HepG2 (cell line): ENCODE results near the gene SMAD1. TPM values are rescaled to one million over a fixed set of nuclear protein-coding genes. Genes with fewer than 3 reads are reported as not detected.

Experiments used
- AGO2 ChIP-seq: fragments of 200-400 bp; formaldehyde crosslinking; optimal IDR thresholded peaks from 2 replicates; pipeline ENCODE3; 2017; ENCODE audit warnings: mild to moderate bottlenecking, low read depth, low read length, moderate library complexity
- ARNT2 ChIP-seq: sonication (generic); formaldehyde crosslinking; IDR thresholded peaks from 2 replicates; pipeline ENCODE4 v1.8.0; 2022; ENCODE audit warnings: mild to moderate bottlenecking, low read depth, missing genetic modification reagents, moderate library complexity
- CENPX ChIP-seq: sonication (generic); formaldehyde crosslinking; IDR thresholded peaks from 2 replicates; pipeline ENCODE4 v1.9.0; 2021; ENCODE audit warnings: mild to moderate bottlenecking, missing genetic modification reagents, moderate library complexity
- GMEB1 ChIP-seq: sonication (generic); formaldehyde crosslinking; IDR thresholded peaks from 2 replicates; pipeline ENCODE4 v1.5.1; 2020; ENCODE audit warnings: missing genetic modification reagents, mild to moderate bottlenecking, borderline replicate concordance
- KMT2B ChIP-seq: IDR thresholded peaks from 2 replicates; pipeline ENCODE4 v1.6.1; 2016; ENCODE audit warnings: missing genetic modification reagents, missing compliant biosample characterization
- SRSF4 ChIP-seq: fragments of 200-400 bp; formaldehyde crosslinking; IDR thresholded peaks from one replicate; pipeline ENCODE4 v1.6.1; 2018; ENCODE audit warnings: mild to moderate bottlenecking, low read depth, low read length, moderate library complexity; ENCODE audit not compliant: poor library complexity, severe bottlenecking
- SRY ChIP-seq: sonication (generic); formaldehyde crosslinking; IDR thresholded peaks from 2 replicates; pipeline ENCODE4 v1.8.0; 2022; ENCODE audit warnings: mild to moderate bottlenecking, missing genetic modification reagents
- ZFP90 ChIP-seq: sonication (generic); formaldehyde crosslinking; IDR thresholded peaks from 2 replicates; pipeline ENCODE4 v1.8.0; 2022; ENCODE audit warnings: missing genetic modification reagents, mild to moderate bottlenecking, inconsistent platforms, borderline replicate concordance
- ZNF740 ChIP-seq: sonication (generic); formaldehyde crosslinking; IDR thresholded peaks from 2 replicates; pipeline ENCODE4 v1.4.0; 2020; ENCODE audit warnings: missing genetic modification reagents
- ZNF883 ChIP-seq: sonication (generic); formaldehyde crosslinking; IDR thresholded peaks from 2 replicates; pipeline ENCODE4 v1.5.1; 2020; ENCODE audit warnings: mild to moderate bottlenecking, missing genetic modification reagents; ENCODE audit errors: not compliant biosample characterization
- polyA plus RNA-seq, 8 experiments: library from polyadenylated mRNA; depleted of rRNA in 3 of 8; stranded (reverse) in 7 of 8; unstranded in 1 of 8; fragments of >200 nt; fragmentation: Illumina TruSeq in 4 of 8; extraction: Trizol in 4 of 8; gene quantifications; 2 replicates each; pipeline versions ENCODE4 v1.2.1 to v1.2.3, GENCODE V29; 2011 to 2016; ENCODE audit warnings: low read depth in 4 of 8, missing spikeins in 1 of 8, mixed read lengths in 1 of 8; ENCODE audit not compliant: insufficient read depth in 1 of 8
- total RNA-seq, 5 experiments: library from RNA; depleted of rRNA; stranded (reverse); fragments of >200 nt; fragmentation: Illumina TruSeq; extraction: Trizol; gene quantifications; 2 replicates each; pipeline ENCODE4 v1.2.3, GENCODE V29; 2016; ENCODE audit warnings: low read depth in 1 of 5
- TF ChIP-seq, protein P1 (sequence below): sonication (generic); formaldehyde crosslinking; IDR thresholded peaks from 2 replicates; pipeline ENCODE4 v1.9.0; 2021; ENCODE audit warnings: missing genetic modification reagents, borderline replicate concordance

The SMAD1 gene
- total and polyA plus RNA-seq, 2 of the 13 experiments (the other 11 are each of a cell fraction or from before 2014, with no cell fraction given) = 12.7 to 16.6 TPM

DNA sequence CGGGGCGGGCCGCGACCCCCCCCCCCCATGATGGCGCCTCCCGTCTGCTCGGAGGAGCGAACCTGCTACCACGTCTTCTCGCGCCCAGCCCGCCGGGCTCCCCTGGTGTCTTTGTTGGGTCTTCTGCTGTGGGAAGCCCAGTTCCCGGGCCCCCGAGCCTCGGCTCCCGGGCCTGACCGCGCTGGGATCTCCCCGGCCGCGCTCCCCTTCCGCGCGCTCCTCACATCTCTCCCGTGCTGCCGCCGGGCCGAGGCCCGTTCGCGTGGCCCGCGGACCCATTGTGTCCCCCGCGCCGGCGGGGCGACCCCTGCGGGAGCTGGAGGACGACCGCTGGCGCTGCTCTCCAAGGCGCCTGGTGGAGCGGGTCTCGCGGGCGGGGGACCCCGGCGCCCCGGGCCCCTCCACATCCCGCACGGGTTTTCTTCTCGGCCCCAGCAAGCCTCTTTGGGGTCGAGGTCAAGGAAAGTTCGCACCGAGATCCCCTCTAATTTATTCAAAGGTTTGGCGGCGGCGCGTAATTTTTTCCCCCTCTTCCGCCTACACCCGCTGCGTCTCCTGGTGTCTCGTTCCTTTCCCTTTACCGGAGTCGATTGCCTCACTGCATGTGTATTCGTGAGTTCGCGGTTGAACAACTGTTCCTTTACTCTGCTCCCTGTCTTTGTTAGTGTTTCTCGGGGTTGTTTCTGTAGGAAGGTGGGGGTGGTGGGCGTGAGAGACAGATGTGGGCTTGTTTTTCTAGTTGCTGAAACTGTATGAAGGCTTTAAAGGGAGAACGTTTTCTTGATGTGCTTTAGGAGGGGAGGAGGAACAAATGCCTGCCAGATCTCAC is 770 bp downstream of the SMAD1 start (continued):
- TF ChIP-seq ZNF740 (CRISPR knock-in tag) (0 out of 2 replicates have a peak, but pooled peaks have one; percentile 72), ZFP90 (CRISPR knock-in tag) (0 out of 2 replicates have a peak, but pooled peaks have one; percentile 42), GMEB1 (CRISPR knock-in tag) (0 out of 2 replicates have a peak, but pooled peaks have one; percentile 11), AGO2 (peak; percentile 44), CENPX (CRISPR knock-in tag) (no peak), ARNT2 (CRISPR knock-in tag) (0 out of 2 replicates have a peak, but pooled peaks have one; percentile 25), KMT2B (CRISPR knock-in tag) (peak; percentile 58; the same call in 1 of the 2 replicates), ZNF883 (CRISPR knock-in tag) (no peak), SRSF4 (no peak), SRY (CRISPR knock-in tag) (0 out of 2 replicates have a peak, but pooled peaks have one; percentile 52)
- TF ChIP-seq, protein P1, sequence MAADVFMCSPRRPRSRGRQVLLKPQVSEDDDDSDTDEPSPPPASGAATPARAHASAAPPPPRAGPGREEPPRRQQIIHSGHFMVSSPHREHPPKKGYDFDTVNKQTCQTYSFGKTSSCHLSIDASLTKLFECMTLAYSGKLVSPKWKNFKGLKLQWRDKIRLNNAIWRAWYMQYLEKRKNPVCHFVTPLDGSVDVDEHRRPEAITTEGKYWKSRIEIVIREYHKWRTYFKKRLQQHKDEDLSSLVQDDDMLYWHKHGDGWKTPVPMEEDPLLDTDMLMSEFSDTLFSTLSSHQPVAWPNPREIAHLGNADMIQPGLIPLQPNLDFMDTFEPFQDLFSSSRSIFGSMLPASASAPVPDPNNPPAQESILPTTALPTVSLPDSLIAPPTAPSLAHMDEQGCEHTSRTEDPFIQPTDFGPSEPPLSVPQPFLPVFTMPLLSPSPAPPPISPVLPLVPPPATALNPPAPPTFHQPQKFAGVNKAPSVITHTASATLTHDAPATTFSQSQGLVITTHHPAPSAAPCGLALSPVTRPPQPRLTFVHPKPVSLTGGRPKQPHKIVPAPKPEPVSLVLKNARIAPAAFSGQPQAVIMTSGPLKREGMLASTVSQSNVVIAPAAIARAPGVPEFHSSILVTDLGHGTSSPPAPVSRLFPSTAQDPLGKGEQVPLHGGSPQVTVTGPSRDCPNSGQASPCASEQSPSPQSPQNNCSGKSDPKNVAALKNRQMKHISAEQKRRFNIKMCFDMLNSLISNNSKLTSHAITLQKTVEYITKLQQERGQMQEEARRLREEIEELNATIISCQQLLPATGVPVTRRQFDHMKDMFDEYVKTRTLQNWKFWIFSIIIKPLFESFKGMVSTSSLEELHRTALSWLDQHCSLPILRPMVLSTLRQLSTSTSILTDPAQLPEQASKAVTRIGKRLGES (CRISPR knock-in tag) = no peak
